ENCODE data around the gene CLPTM1. TPM values are rescaled to one million over a fixed set of nuclear protein-coding genes. Genes with fewer than 3 reads are reported as not detected.

The CLPTM1 gene
- total and polyA plus RNA-seq, 2 of the 8 experiments (the other 6 are each of a cell fraction or from before 2014, with no cell fraction given) = 84.8 to 108 TPM

DNA sequence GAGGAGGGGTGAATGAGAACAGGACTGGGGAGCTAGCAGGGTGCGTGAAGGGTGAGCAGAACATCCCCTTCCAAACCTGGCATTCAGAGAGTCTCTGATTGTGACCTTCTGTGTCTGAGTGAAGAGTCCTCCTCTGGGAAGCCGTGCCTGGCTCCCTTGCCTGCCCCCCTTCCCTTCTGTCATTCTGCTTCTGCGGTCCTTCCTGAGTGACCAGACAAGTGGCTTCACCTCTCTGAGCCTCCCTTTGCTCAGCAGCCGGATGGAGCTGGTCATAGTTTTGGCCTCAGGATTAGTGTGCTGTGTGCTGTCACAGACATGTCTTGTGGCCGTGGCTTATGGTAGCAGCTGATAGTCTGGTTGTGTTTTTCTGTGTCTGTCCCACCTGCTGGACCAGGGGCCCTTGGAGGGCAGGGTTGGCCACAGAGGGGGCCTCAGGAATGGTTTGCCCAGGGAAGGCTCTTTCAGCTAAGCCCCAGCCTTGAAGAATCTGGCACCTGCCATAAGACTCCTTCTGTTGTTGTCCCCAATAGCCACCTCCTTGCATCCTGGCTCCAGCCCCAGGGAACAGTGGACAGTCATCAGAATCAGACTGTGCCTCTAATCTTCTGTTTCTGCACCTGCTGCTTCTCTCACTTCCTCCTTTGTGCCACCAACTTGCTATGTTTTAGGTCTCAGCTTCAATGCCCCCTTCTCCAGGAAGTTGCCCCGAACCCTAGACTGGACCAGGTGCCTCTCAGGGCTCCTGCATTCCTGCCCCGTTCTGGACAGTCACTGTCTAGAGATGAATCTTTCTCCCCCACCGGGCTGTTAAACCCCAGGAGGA is 5.9 kb downstream of the CLPTM1 start (continued):
- TF ChIP-seq EP300 (IDR thresholded peaks at IDR 0.05; ENCODE audit: borderline replicate concordance in 1 of 2, low read depth in 2 of 2, low read length in 2 of 2) = no peak
- no peak for TF ChIP-seq EZH2 (IDR thresholded peaks at IDR 0.05; ENCODE audit: low read depth, low read length, severe bottlenecking)
